Muscle of leg (tissue), 9 donors: ENCODE results near the gene UBAC2. TPM values are rescaled to one million over a fixed set of nuclear protein-coding genes. Genes with fewer than 3 reads are reported as not detected.

Experiments used
- polyA plus RNA-seq, 8 donors: library from polyadenylated mRNA; unstranded; fragments of 120-200 nt; gene quantifications; one replicate each; pipeline versions ENCODE4 v1.2.1 to v1.2.3, GENCODE V29; 2013; ENCODE audit warnings: inconsistent platforms in 1 of 8, low replicate concordance in 1 of 8; ENCODE audit not compliant: insufficient read length in 8 of 8, insufficient read depth in 1 of 8
- total RNA-seq: library from RNA; stranded (reverse); fragments of 120-200 nt; gene quantifications from one replicate; pipeline ENCODE4 v1.2.4, GENCODE V29; 2013

The UBAC2 gene
- total and polyA plus RNA-seq, 9 donors: 46.3 to 92.6 (median 84.7) TPM

Other genes starting within 250 kb of the UBAC2 start
- 87.8 TPM for gene DOCK9, start 222.8 kb upstream of the UBAC2 start, total RNA-seq
- gene DOCK9, start 222.8 kb upstream of the UBAC2 start, polyA plus RNA-seq: 100 to 1,000 TPM in 2 of 8 donors, 10 to 100 TPM in 6; 77.2 to 108 (median 84.2) TPM
- 0.04 TPM for gene GPR18, start 57.5 kb downstream of the UBAC2 start, total RNA-seq
- under 1 TPM in 4 of 8 donors, not detected in 4; 0.17 to 0.24 (median 0.20) TPM for gene GPR18, start 57.5 kb downstream of the UBAC2 start, polyA plus RNA-seq
- gene GPR183, start 106.5 kb downstream of the UBAC2 start, total RNA-seq: 1.8 TPM
- gene GPR183, start 106.5 kb downstream of the UBAC2 start, polyA plus RNA-seq: 1 to 10 TPM; 1.4 to 3.0 (median 2.0) TPM